Measurements from ENCODE around the gene PCOLCE2.

DNA sequence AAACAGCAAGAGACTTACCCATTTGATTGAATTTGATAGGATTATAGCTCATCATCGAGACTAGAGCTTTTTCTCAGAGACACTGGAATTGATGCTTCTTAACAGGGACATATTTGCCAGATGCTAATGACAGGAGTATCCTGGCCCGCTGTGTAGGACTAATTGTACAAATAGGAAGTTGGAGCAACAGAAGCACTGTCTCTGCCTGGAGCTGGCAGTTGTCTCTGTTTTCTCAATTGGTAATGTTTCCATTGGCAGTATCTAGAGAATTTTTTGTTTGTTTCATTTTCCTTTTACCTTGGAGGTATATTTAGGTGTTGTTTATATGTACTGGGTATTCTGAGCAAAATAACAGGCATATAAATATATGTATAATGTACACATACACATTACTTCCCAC lies 8.9 kb upstream of the PCOLCE2 start:
- TF ChIP-seq, protein P1, sequence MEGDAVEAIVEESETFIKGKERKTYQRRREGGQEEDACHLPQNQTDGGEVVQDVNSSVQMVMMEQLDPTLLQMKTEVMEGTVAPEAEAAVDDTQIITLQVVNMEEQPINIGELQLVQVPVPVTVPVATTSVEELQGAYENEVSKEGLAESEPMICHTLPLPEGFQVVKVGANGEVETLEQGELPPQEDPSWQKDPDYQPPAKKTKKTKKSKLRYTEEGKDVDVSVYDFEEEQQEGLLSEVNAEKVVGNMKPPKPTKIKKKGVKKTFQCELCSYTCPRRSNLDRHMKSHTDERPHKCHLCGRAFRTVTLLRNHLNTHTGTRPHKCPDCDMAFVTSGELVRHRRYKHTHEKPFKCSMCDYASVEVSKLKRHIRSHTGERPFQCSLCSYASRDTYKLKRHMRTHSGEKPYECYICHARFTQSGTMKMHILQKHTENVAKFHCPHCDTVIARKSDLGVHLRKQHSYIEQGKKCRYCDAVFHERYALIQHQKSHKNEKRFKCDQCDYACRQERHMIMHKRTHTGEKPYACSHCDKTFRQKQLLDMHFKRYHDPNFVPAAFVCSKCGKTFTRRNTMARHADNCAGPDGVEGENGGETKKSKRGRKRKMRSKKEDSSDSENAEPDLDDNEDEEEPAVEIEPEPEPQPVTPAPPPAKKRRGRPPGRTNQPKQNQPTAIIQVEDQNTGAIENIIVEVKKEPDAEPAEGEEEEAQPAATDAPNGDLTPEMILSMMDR (IDR thresholded peaks at IDR 0.05; ENCODE audit: borderline replicate concordance, extremely low read depth, low read length, poor library complexity, severe bottlenecking), result no peak
- no peak for TF ChIP-seq EZH2 (IDR thresholded peaks at IDR 0.05; ENCODE audit: borderline replicate concordance, low read depth, low read length, severe bottlenecking)
